CD4-positive, alpha-beta T cell treated with Interleukin-21 for 1 hour (primary cell): ENCODE data around the gene AGPS.
"Not testable (repeated sequence)": the region's sequence is repeated elsewhere in the genome, so short reads cannot be mapped to it uniquely, and the experiment has no call there.

ENCODE experiments used
- DNase-seq: peaks from one replicate; pipeline ENCODE4 v3.0.0-alpha.2; 2020

AGPS gene

DNA sequence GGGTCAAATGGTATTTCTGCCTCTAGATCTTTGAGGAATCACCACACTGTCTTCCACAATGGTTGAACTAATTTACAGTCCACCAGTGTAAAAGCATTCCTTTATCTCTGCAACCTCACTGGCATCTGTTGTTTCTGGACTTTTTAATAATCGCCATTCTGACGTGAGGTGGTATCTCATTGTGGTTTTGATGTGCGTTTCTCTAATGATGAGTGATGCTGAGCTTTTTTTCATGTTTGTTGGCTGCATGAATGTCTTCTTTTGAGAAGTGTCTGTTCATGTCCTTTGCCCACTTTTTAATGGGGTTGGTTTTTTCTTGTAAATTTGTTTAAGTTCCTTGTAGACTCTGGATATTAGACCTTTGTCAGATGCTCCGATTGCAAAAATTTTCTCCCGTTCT is 32.0 kb downstream of the AGPS start:
- DNase-seq: not testable (repeated sequence)

DNA sequence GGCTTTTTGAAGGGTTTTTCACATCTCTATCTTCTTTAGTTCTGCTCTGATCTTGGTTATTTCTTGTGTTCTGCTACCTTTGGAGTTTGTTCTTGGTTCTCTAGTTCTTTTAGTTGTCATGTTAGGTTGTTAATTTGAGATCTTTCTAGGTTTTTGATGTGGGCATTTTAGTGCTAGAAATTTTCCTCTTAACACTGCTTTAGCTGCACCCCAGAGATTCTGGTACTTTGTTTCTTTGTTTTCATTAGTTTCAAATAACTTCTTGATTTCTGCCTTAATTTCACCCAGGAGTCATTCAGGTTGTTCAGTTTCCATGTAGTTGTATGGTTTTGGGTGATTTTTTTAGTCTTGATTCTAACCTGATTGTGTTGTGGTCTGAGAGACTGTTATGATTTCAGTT is 34.7 kb downstream of the AGPS start:
- no peak for DNase-seq

DNA sequence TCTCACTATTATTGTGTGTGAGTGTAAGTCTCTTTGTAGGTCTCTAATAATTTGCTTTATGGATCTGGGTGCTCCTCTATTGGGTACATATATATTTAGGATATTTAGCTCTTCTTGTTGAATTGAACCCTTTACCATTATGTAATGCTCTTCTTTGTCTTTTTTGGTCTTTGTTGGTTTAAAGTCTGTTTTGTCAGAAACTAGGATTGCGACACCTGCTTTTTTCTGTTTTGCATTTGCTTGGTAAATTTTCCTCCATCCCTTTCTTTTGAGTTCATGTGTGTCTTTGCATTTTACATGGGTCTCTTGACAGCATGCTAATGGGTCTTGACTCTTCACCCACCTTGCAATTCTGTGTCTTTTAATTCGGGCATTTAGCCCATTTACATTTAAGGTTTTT is 35.4 kb downstream of the AGPS start:
- DNase-seq: not testable (repeated sequence)

- no peak for DNase-seq
Measured at GRCh38 chr2:177429688-177430325, 37.2 kb downstream of the AGPS start.

GRCh38 chr2:177430411-177430810 is 37.8 kb downstream of the AGPS start:
- DNase-seq: no peak

DNA sequence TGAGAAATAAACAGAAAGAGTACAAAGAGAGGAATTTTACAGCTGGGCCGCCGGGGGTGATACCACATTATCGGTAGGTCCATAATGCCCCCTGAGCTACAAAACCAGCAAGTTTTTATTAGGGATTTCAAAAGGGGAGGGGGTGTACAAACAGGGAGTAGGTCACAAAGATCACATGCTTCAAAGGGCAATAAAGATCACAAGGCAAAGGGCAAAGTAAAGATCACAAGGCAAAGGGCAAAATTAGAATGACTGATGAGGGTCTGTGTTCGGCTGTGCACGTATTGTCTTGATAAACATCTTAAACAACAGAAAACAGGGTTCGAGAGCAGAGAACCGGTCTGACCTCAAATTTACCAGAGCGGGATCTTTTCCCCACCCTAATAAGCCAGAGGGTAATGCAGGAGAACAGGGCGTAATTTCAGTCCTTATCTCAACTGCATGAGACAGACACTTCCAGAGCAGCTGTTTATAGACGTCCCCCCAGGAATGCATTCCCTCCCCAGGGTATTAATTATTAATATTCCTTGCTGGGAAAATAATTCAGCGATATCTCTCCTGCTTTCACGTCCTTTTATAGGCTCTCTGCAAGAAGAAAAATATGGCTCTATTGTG is 38.6 kb downstream of the AGPS start:
- not testable (repeated sequence) for DNase-seq

DNA sequence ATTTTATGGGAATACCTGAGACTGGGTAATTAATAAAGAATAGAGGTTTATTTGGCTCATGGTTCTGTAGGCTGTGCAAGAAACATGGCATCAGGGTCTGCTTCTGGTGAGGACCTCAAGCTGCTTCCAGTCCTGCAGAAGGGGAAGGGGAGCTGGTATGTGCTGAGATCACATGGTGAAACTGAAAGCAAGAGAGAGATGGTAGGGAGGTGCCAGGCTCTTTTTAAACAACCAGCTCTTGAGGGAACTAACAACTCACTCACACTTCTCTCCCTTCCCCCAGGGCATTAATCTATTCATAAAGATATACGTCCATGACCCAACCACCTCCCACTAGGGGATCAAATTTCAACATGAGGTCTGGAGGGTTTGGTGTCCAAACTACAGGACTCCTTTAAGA is 40.1 kb downstream of the AGPS start:
- no peak for DNase-seq

- no peak for DNase-seq
Measured at GRCh38 chr2:177433402-177433801, 40.8 kb downstream of the AGPS start.

GRCh38 chr2:177434475-177434874 is 41.9 kb downstream of the AGPS start:
- DNase-seq: no peak

DNA sequence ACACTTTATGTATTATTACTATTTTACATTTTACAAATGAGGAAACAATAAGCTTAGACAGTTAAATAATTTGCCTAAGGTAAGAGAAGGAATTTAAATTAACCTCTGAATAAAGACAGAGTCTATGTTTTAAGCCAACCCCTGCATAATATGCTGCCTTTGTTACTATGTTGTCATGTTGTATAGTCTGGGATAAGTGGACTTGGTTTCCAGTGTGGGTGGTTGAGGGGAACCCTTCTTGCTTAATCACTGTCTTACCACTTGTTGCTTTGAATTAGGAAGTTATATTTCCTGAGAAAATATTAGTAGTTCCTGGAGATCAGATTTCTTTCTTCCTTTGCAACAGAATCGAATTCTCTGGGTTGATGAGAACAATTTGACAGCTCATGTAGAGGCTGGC is 52.6 kb downstream of the AGPS start:
- DNase-seq: no peak

DNA sequence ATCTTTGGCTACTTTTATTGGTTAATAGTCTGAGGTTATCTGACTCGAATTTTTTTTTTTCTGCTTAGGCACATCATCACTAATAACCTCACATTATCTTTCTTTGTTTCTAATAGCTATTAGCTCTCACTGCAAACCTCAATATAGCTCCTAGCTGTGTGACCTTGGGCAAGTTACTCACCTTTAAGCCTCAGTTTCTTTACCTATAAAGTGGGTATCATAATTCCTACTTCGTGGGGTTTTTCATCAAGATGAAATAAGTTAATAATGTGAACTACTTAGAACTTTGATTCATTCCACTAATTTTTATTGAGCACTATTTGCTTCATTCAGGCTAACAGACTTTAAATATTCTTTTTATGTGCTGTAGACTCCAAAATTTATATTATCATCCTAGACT is 55.5 kb downstream of the AGPS start:
- no peak for DNase-seq

- no peak for DNase-seq
Measured at GRCh38 chr2:177449159-177449558, 56.6 kb downstream of the AGPS start.

DNA sequence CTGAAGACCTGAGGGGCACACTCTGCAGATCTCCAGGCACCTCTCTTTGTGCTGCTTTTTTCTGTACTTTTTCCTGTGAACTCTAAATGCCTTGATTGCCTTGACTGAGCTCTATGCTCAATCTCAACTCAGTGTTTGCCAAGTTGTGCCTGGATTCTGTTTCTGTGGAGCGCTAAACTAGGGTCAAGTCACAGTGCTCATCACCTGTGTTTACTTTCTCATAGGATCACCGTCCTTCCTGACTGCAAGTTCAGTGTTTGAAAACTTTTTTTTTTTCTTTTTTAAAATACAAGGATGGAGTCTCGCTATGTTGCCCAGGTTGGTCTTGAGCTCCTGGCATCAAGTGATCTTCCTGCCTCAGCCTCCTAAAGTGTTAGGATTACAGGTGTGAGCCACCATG is 62.6 kb downstream of the AGPS start:
- no peak for DNase-seq

GRCh38 chr2:177459756-177460155 is 67.2 kb downstream of the AGPS start:
- not testable (repeated sequence) for DNase-seq

GRCh38 chr2:177460973-177461585 is 68.5 kb downstream of the AGPS start:
- no peak for DNase-seq

GRCh38 chr2:177464549-177464948 is 72.0 kb downstream of the AGPS start:
- no peak for DNase-seq

DNA sequence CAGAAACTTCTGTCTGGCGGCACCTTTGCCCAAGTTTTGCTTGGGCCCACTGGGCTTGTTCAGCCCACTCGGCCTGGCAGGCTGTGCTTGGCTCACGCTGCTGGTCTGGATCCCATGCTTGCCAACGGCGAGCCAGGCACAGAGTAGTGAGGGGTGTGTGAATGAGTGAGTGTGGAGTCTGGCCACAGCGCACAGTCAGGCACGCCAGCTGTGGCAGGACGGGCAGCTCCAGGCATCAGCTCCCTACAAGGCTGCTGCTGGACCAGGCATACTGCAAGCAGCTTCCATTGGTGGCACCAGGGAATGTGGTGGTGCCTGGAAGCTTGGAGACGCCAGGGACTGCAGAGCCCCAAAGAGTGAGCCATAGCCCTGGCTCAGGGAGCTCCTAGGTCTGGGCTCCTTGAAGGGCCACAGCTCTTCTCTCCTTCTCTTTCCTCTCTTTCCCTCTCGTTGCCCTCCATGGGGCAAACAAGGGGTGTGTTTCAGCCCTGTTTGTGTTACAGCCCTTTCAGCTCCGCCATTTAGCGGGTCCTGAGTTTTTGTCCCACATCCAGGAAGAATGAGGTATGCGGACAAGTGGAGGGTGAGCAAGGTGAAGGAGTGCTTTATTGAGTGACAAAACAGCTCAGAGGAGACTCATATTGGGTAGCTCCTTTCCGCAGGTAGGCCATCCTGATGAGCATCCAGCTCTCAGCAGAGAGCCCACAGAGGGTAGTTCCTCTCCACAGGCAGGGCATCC is 73.0 kb downstream of the AGPS start:
- no peak for DNase-seq

DNA sequence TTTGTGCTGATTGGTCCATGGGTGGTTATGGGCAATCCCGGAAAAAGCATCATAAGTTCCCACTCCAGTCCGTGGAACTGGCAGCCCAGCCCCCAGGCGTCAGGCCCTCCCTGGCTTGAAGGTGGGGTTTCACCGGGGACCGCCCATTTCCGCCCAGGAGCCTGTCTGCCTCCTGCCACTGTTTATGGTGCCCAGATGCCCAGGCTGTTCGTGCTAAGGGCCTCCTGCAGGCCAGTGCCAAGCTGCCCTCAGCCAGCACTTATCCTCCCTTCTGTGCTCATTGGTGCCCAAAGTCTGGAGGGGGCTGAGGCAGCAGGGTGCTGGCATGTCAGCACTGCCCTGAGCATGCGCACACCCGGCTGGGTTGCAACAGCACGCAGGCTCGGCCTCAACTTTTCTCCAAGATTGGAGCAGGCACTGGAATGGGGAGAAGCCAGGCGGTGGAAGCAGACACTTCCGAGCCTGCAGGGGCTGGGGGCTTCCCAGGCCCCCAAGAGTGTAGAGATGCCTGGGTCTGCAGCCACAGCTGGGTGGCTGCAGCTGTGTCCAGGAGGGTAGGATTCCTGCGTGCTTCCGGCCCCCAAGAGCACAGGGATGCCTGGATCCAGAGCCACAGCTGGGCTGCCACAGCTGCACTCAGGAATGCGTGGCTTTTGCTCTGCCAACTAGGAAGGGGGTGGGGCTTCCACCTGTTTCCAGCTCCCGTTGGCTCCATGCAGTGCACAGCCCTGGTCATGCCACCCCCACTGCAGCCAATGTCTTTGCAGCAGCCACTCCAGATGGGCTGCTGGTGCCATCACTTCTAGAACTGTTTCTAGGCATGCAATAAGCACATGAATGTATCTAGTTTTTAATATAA is 74.0 kb downstream of the AGPS start:
- no peak for DNase-seq

GRCh38 chr2:177467646-177468045 is 75.1 kb downstream of the AGPS start:
- no peak for DNase-seq

- DNase-seq: no peak
Measured at GRCh38 chr2:177471990-177472389, 79.4 kb downstream of the AGPS start.

- DNase-seq: no peak
Measured at GRCh38 chr2:177474301-177474700, 81.7 kb downstream of the AGPS start.

DNA sequence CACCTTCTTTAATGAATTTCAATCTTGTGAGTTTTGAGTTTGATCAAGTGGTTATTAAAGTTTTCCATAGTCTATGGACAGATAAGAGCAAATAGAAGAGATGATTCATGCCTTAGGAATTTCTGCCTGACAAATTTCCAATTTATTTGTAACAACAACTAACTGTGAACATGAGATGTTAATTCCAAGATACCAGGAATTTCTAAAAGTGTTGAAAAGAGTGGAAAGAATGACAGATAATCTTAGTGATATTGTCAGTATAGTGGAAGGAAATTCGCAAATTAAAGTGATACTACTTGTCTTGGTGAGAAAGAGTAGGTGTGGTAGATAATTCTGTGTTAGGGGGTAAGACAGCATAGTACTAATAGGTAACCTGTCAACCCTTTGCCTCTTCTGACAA is 82.4 kb downstream of the AGPS start:
- DNase-seq: no peak

- DNase-seq: no peak
Measured at GRCh38 chr2:177476897-177477296, 84.3 kb downstream of the AGPS start.
